GM12864 (cell line): ENCODE data around the gene HSPB6.

Experiments
- DNase-seq: peaks from one replicate; pipeline ENCODE4 v3.0.0-alpha.2; 2011; ENCODE audit warnings: low read depth
- H3K4me3 ChIP-seq: 2 replicates; pipeline ENCODE4 v1.5.1; 2011; ENCODE audit warnings: mild to moderate bottlenecking, low read depth, low read length, control low read depth
- CTCF ChIP-seq: IDR thresholded peaks from 2 replicates; pipeline ENCODE4 v1.5.1; 2011; ENCODE audit warnings: low read depth, mild to moderate bottlenecking, moderate library complexity, low read length, control low read depth, inconsistent platforms; ENCODE audit errors: missing control alignments

Gene HSPB6

GRCh38 chr19:35752746-35753350, 4.0 kb downstream of the HSPB6 start:
- H3K4me3 ChIP-seq: no peak overlapping the region
- no peak for TF ChIP-seq CTCF
- no peak for DNase-seq

- no peak for TF ChIP-seq CTCF
- no peak overlapping the region for H3K4me3 ChIP-seq
- DNase-seq: no peak
Observed at GRCh38 chr19:35751839-35752745, 4.7 kb downstream of the HSPB6 start.

- no peak for TF ChIP-seq CTCF
- no peak for DNase-seq
Observed at GRCh38 chr19:35750167-35750566, 6.7 kb downstream of the HSPB6 start.

GRCh38 chr19:35748106-35749020, 8.5 kb downstream of the HSPB6 start, which contains the start of gene LIN37:
TSS of gene LIN37 (plus strand) at chr19:35748576. CDS start at chr19:35748725, 149 bp downstream.
- H3K4me3 ChIP-seq: peak within 1 kb of the TSS; percentile 89
- TF ChIP-seq CTCF: no peak
- peak; percentile 99 for DNase-seq

More at GRCh38 chr19:35750167-35750566, 6.7 kb downstream of the HSPB6 start:
- H3K4me3 ChIP-seq: no peak overlapping the region

GRCh38 chr19:35746531-35746930, 10.3 kb downstream of the HSPB6 start:
- peak overlapping the region; percentile 77; the same call in 1 of the 2 replicates for H3K4me3 ChIP-seq
- DNase-seq: no peak

More at GRCh38 chr19:35746531-35746930, 10.3 kb downstream of the HSPB6 start:
- TF ChIP-seq CTCF: no peak
